Measurements from ENCODE around the gene ANGPTL8.

ANGPTL8 gene

DNA sequence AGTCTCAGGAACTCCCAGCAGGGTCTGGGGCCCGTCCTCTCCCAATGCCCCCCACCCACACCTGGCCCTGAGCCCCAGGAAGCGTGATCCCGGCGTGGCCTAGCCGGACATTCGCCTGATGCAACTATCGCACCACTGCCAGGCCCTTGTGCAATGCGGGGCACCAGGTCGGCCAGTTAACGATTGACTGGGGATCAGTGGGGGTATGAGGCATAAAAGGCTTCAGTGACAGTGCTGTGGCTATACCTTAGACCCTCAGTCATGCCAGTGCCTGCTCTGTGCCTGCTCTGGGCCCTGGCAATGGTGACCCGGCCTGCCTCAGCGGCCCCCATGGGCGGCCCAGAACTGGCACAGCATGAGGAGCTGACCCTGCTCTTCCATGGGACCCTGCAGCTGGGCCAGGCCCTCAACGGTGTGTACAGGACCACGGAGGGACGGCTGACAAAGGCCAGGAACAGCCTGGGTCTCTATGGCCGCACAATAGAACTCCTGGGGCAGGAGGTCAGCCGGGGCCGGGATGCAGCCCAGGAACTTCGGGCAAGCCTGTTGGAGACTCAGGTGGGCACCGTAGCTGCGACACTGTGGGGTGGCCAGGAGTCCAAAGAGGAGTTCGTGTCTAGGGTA lies at the start of gene ANGPTL8:
TSS of gene ANGPTL8 (plus strand) at position 243 of the 624 bp plus-strand sequence. CDS start at position 262, 19 bp downstream.
- H3K4me3 ChIP-seq (ENCODE audit: low read depth, low read length): no peak within 1 kb of the TSS
- TF ChIP-seq CTCF (IDR thresholded peaks at IDR 0.05; ENCODE audit: low read depth, low read length): no peak
- in situ Hi-C loops (cut with HindIII; ENCODE audit: low sequenced_read_pairs): no loop called here
- DNase-seq (ENCODE audit: low read depth, low spot score): no peak

DNA sequence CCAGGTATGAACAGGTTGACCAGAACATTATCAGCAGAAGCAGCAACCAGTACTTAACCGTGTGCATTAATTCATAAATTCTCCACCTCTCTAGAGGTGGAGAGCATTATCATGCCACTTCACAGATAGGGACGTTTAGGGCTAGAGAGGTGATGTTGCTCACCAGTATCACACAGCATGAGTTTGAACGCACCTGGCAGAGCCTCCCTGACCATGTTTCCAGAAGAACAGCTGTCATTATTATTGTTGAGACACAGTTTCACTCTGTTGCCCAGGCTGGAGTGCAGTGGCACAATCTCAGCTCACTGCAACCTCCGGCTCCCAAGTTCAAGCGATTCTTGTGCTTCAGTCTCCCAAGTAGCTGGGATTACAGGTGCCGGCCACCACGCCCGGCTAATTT lies 48.9 kb upstream of the ANGPTL8 start:
- in situ Hi-C loops (cut with HindIII; ENCODE audit: low sequenced_read_pairs): no loop called here
- DNase-seq (ENCODE audit: low read depth, low spot score): no peak
- no peak for TF ChIP-seq CTCF (IDR thresholded peaks at IDR 0.05; ENCODE audit: low read depth, low read length)
- H3K4me3 ChIP-seq (ENCODE audit: low read depth, low read length): no peak overlapping the region

DNA sequence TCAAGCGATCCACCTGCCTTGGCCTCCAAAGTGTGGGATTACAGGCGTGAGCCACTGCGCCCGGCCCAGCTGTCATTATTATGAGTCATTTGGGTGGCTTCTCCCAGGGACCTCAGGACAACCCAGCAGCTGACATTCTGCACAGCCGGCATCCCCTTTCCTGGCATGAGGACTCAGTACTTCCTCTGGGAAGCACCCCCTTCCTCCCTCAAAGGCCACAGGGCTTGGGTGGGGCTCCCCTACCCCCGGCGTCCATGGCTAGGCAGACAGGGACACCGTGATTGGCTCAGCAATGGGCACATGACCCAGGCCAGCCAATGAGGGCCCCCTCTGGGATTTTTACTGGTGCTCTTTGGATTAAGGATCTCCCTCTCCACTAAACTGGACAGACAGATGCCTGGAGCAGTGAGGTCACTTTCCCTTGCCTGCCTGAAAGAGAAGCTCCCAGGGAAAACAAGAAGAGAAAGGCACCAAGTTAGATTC lies 48.1 kb upstream of the ANGPTL8 start:
- no peak for TF ChIP-seq CTCF (IDR thresholded peaks at IDR 0.05; ENCODE audit: low read depth, low read length)
- no peak overlapping the region for H3K4me3 ChIP-seq (ENCODE audit: low read depth, low read length)
- peak; percentile 57 for DNase-seq (ENCODE audit: low read depth, low spot score)
- in situ Hi-C loops (cut with HindIII; ENCODE audit: low sequenced_read_pairs): no loop called here

DNA sequence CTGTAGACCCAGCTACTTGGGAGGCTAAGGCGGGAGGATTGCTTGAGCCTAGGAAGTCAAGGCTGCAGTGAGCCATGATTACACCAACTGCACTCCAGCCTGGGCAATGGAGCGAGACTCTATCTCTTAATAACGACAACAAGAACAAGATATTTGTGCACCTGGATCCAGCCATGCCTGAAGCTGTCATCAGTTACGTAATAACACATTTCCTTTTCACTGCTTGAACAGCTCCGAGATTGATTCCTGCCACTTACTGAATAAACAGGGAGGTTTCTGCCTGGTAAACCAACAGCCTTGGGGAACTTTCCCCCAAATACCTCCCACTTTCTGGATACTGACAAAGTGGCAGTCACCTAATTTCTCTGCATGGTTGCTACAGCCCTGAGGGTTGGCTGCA lies 47.5 kb upstream of the ANGPTL8 start:
- H3K4me3 ChIP-seq (ENCODE audit: low read depth, low read length): no peak overlapping the region
- in situ Hi-C loops (cut with HindIII; ENCODE audit: low sequenced_read_pairs): no loop called here
- TF ChIP-seq CTCF (IDR thresholded peaks at IDR 0.05; ENCODE audit: low read depth, low read length): no peak
- no peak for DNase-seq (ENCODE audit: low read depth, low spot score)

DNA sequence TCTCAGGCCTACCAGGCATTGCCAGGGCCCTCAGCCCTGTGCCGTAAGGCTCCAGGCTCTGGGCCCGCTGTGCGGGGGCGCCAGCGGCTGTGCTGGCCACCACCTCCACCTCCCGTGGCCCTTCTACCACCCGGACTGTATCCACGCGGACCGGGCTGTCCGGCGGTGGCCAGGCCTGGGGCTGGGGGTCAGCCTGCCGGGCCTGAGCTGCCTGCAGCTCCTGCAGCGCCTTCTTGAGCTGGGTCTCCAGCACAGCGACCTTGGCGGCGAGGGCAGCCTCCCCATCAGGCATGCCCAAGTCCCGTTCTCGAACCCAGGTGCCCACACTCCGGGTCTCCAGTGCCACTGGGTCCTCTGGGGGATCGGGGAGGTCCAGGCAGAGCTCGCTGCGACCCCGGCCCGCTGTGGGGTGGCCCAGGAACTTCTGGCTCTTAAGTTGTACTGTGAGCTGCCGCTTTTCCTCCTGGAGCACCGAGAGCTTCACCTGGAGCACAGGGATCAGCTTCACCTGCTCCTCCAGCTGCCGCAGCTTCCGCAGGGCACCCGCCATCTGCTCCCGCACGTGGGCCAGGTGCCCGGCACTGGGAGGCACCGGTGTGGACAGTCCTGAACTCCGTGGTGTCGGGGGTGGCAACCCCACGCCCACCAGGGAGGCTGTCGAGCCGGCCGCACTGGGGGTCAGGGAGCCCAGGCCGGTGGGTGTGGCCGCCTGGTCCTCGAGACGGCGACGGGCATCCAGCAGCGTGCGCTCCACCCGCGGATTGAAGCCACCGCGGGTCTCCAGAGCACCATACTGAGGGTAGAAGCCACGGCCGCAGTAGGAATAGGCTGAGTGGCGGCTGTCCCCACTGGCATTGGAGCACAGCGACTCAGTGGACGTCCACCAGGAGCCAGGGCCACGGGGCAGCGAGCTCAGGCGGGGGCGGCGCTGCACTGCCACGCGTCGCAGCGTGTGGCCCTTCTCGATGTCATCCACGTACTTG lies 46.2 kb upstream of the ANGPTL8 start:
- in situ Hi-C loops (cut with HindIII; ENCODE audit: low sequenced_read_pairs): no loop called here
- no peak for TF ChIP-seq CTCF (IDR thresholded peaks at IDR 0.05; ENCODE audit: low read depth, low read length)
- DNase-seq (ENCODE audit: low read depth, low spot score): no peak
- no peak overlapping the region for H3K4me3 ChIP-seq (ENCODE audit: low read depth, low read length)

DNA sequence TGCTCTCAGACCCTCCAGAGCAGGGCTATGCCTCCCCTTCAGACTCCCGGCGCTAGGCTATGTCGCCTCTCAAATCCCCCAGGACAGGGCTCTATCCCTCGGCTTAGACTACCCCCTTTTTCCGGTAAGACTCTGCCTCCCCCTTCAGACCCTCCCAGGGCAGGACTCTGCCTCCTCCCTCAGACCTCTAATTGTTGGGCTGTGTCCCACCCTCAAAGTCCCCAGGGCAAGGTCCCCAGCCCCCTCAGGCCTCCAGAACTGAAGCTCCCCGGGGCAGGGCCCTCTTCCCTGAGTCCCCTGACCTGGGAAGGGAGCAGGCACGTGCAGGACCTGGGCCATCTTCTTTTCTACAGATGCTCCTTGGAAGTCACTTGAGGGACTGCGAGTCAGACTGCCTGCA lies 45.2 kb upstream of the ANGPTL8 start:
- no peak for DNase-seq (ENCODE audit: low read depth, low spot score)
- TF ChIP-seq CTCF (IDR thresholded peaks at IDR 0.05; ENCODE audit: low read depth, low read length): no peak
- peak overlapping the region; percentile 81 for H3K4me3 ChIP-seq (ENCODE audit: low read depth, low read length)
- in situ Hi-C loops (cut with HindIII; ENCODE audit: low sequenced_read_pairs): no loop called here

Data from astrocyte of the spinal cord (primary cell).